Liver (tissue), 9 donors: ENCODE measurements around the gene ZNF580. TPM values are rescaled to one million over a fixed set of nuclear protein-coding genes. Genes with fewer than 3 reads are reported as not detected.

Experiments
- DNase-seq: peaks from one replicate; pipeline ENCODE4 v3.0.0-alpha.2; 2017; ENCODE audit warnings: low spot score
- H3K27ac ChIP-seq, 2 donors: one replicate each; pipeline ENCODE4 v1.7.0; 2013; ENCODE audit warnings: inconsistent platforms in 2 of 2, low read length in 2 of 2, control low read depth in 1 of 2, low read depth in 1 of 2, mild to moderate bottlenecking in 1 of 2
- H3K27me3 ChIP-seq, 4 donors: one replicate each; pipeline versions ENCODE4 v1.6.1 to v1.7.0; 2013; ENCODE audit warnings: low read length in 3 of 4, inconsistent platforms in 1 of 4, mild to moderate bottlenecking in 1 of 4, moderate library complexity in 1 of 4; ENCODE audit not compliant: control insufficient read depth in 4 of 4, insufficient read depth in 4 of 4
- H3K36me3 ChIP-seq, 4 donors: one replicate each; pipeline versions ENCODE4 v1.6.1 to v1.7.0; 2013; ENCODE audit warnings: low read length in 3 of 4, mild to moderate bottlenecking in 3 of 4, low read depth in 1 of 4, moderate library complexity in 1 of 4; ENCODE audit not compliant: control insufficient read depth in 4 of 4, insufficient read depth in 3 of 4
- H3K4me1 ChIP-seq, 4 donors: one replicate each; pipeline versions ENCODE4 v1.6.1 to v1.7.0; 2013; ENCODE audit warnings: low read length in 3 of 4, mild to moderate bottlenecking in 3 of 4, moderate library complexity in 1 of 4; ENCODE audit not compliant: control insufficient read depth in 4 of 4, insufficient read depth in 4 of 4
- H3K4me3 ChIP-seq, 3 donors: one replicate each; pipeline versions ENCODE4 v1.6.1 to v1.7.0; 2013; ENCODE audit warnings: low read length in 3 of 3, control low read depth in 1 of 3, low read depth in 1 of 3, mild to moderate bottlenecking in 1 of 3
- H3K9ac ChIP-seq, 2 donors: one replicate each; pipeline ENCODE4 v1.7.0; 2013; ENCODE audit warnings: low read length in 2 of 2, mild to moderate bottlenecking in 2 of 2, moderate library complexity in 2 of 2, control low read depth in 1 of 2, low read depth in 1 of 2
- H3K9me3 ChIP-seq, 4 donors: one replicate each; pipeline versions ENCODE4 v1.6.1 to v1.7.0; 2013; ENCODE audit warnings: low read length in 3 of 4; ENCODE audit not compliant: control insufficient read depth in 4 of 4
- ATF3 ChIP-seq: IDR thresholded peaks from 2 replicates; pipeline ENCODE4 v1.6.1; 2016; ENCODE audit warnings: antibody characterized with exemption
- EGR1 ChIP-seq, 2 donors: IDR thresholded peaks; 2 replicates each; pipeline ENCODE4 v1.6.1; 2016 to 2018; ENCODE audit warnings: antibody characterized with exemption in 2 of 2, low read depth in 2 of 2
- FOXA1 ChIP-seq: IDR thresholded peaks from 2 replicates; pipeline ENCODE4 v1.6.1; 2016; ENCODE audit warnings: antibody characterized with exemption
- HNF4A ChIP-seq, 2 donors: conservative IDR thresholded peaks; 2 replicates each; pipeline ENCODE4 v1.6.1; 2016; ENCODE audit warnings: antibody characterized with exemption in 2 of 2, mild to moderate bottlenecking in 2 of 2
- HNF4G ChIP-seq: IDR thresholded peaks from 2 replicates; pipeline ENCODE4 v1.6.1; 2016; ENCODE audit warnings: antibody characterized with exemption
- MAX ChIP-seq: IDR thresholded peaks from 2 replicates; pipeline ENCODE4 v1.6.1; 2016; ENCODE audit warnings: antibody characterized with exemption
- NR2F2 ChIP-seq: IDR thresholded peaks from 2 replicates; pipeline ENCODE4 v1.6.1; 2016; ENCODE audit warnings: antibody characterized with exemption
- RAD21 ChIP-seq, 2 donors: IDR thresholded peaks; 2 replicates each; pipeline ENCODE4 v1.6.1; 2016; ENCODE audit warnings: antibody characterized with exemption in 2 of 2, mild to moderate bottlenecking in 2 of 2
- REST ChIP-seq: IDR thresholded peaks from 2 replicates; pipeline ENCODE4 v1.6.1; 2016; ENCODE audit warnings: antibody characterized with exemption, mild to moderate bottlenecking
- WGBS: extraction: QIAGEN DNeasy Blood & Tissue Kit; methylation state at CpG from one replicate; pipeline ENCODE4 v1.1.7; 2013; 5-methylcytosine and 5-hydroxymethylcytosine counted together
- polyA plus RNA-seq, 2 donors: library from polyadenylated mRNA; stranded (reverse) in 1 of 2; unstranded in 1 of 2; fragments of 200-250 nt in 1 of 2; fragments of >200 nt in 1 of 2; fragmentation: Nextera tagmentation in 1 of 2; extraction: Ambion mirVana in 1 of 2; gene quantifications; one replicate each; pipeline versions ENCODE4 v1.2.1 to v1.2.3, GENCODE V29; 2013 to 2015
- total RNA-seq, 2 donors: library from RNA; depleted of rRNA; stranded (reverse); fragments of >200 nt; gene quantifications; one replicate each; pipeline ENCODE4 v1.2.3, GENCODE V29; 2014
- donor health status: healthy.
- donor health status: healthy.
- donor health status: healthy.
- donor health status: healthy.
- donor health status: healthy.

ZNF580 gene
- total and polyA plus RNA-seq, 4 donors, result 2.6 to 5.2 (median 5.1) TPM

GRCh38 chr19:55660404-55660803 lies 19.6 kb downstream of the ZNF580 start:
- H3K4me1 ChIP-seq, result peaks cover 8 to 36% (median 35%) of the 10 kb centered on the region in 4 donors
- TF ChIP-seq MAX (no peak), RAD21 (IDR thresholded peaks at IDR 0.05) (no peak), FOXA1 (no peak)
- no peak overlapping the region for H3K27ac ChIP-seq
- 88% methylated on average over 12 of the region's 12 CpGs for WGBS
- H3K9me3 ChIP-seq, result no peaks in the 10 kb centered on the region
- H3K27me3 ChIP-seq, result no peaks in the 10 kb centered on the region
- no peak for DNase-seq
- peaks cover 25 to 45% (median 27%) of the 10 kb centered on the region in 4 donors for H3K36me3 ChIP-seq
- H3K4me3 ChIP-seq, result no peak overlapping the region
- H3K9ac ChIP-seq, result no peak overlapping the region

GRCh38 chr19:55660991-55661390 lies 20.2 kb downstream of the ZNF580 start:
- DNase-seq, result no peak
- no peak overlapping the region for H3K27ac ChIP-seq
- 81% methylated on average over 16 of the region's 16 CpGs for WGBS
- H3K4me3 ChIP-seq, result no peak overlapping the region
- peaks cover 6 to 32% (median 30%) of the 10 kb centered on the region in 4 donors for H3K4me1 ChIP-seq
- H3K36me3 ChIP-seq, result peaks cover 26 to 47% (median 31%) of the 10 kb centered on the region in 4 donors
- no peaks in the 10 kb centered on the region for H3K9me3 ChIP-seq
- no peak overlapping the region for H3K9ac ChIP-seq
- H3K27me3 ChIP-seq, result no peaks in the 10 kb centered on the region
- TF ChIP-seq EGR1 (IDR thresholded peaks at IDR 0.05; ENCODE audit: low read depth in 2 of 2) (no peak), NR2F2 (no peak), HNF4A (conservative IDR thresholded peaks at IDR 0.05) (no peak)

GRCh38 chr19:55661826-55662225 lies 21.0 kb downstream of the ZNF580 start:
- Histone ChIP-seq H3K27me3 (no peaks in the 10 kb centered on the region), H3K36me3 (peaks cover 27 to 56% (median 39%) of the 10 kb centered on the region in 4 donors), H3K4me1 (peaks cover 2 to 23% (median 22%) of the 10 kb centered on the region in 4 donors), H3K4me3 (no peak overlapping the region), H3K9me3 (no peaks in the 10 kb centered on the region), H3K27ac (no peak overlapping the region), H3K9ac (no peak overlapping the region)
- no peak for TF ChIP-seq REST
- no peak for TF ChIP-seq EGR1 (IDR thresholded peaks at IDR 0.05; ENCODE audit: low read depth in 2 of 2)
- TF ChIP-seq HNF4A (conservative IDR thresholded peaks at IDR 0.05), result no peak
- no peak for TF ChIP-seq ATF3
- no peak for TF ChIP-seq MAX
- no peak for TF ChIP-seq HNF4G
- no peak for TF ChIP-seq RAD21 (IDR thresholded peaks at IDR 0.05)
- DNase-seq, result no peak
- 69% methylated on average over 7 of the region's 7 CpGs for WGBS
